Skeletal muscle tissue (tissue), 1 donor: ENCODE data around the gene MAGEB5. TPM values are rescaled to one million over a fixed set of nuclear protein-coding genes. Genes with fewer than 3 reads are reported as not detected.

Experiments
- total RNA-seq: library from RNA; depleted of rRNA; stranded (reverse); fragments of >200 nt; gene quantifications from one replicate; pipeline ENCODE4 v1.2.3, GENCODE V29; 2014

Gene MAGEB5
- total RNA-seq, 1 donor from 2014 or later, result not detected

Other genes with a start within 250 kb of the MAGEB5 start
- not detected for gene MAGEB18, start 77.8 kb upstream of the MAGEB5 start, total RNA-seq
- gene MAGEB6B, start 55.6 kb upstream of the MAGEB5 start, total RNA-seq, result not detected
- gene MAGEB6, start 23.7 kb upstream of the MAGEB5 start, total RNA-seq, result not detected